Left forelimb (tissue), 1 donor: Measurements from ENCODE around the gene MRPS6.

Experiments
- DNase-seq: peaks from one replicate; pipeline ENCODE4 v3.0.0-alpha.2; 2018; ENCODE audit warnings: low spot score

Gene MRPS6

GRCh38 chr21:34073032-34073748 is at the start of gene MRPS6, which contains the start of gene SLC5A3:
Gene MRPS6 (plus strand): TSS chr21:34073578. CDS start chr21:34073701, 123 bp downstream.
Gene SLC5A3 (plus strand): TSS chr21:34073578. CDS start chr21:34095199, 21,621 bp downstream.
- DNase-seq, result peak; percentile 91

GRCh38 chr21:34023691-34024373 is 49.5 kb upstream of the MRPS6 start:
- DNase-seq, result no peak

GRCh38 chr21:34024374-34024693 is 49.0 kb upstream of the MRPS6 start:
- no peak for DNase-seq

- DNase-seq, result no peak
Measured at GRCh38 chr21:34027721-34028461, 45.5 kb upstream of the MRPS6 start.

DNA sequence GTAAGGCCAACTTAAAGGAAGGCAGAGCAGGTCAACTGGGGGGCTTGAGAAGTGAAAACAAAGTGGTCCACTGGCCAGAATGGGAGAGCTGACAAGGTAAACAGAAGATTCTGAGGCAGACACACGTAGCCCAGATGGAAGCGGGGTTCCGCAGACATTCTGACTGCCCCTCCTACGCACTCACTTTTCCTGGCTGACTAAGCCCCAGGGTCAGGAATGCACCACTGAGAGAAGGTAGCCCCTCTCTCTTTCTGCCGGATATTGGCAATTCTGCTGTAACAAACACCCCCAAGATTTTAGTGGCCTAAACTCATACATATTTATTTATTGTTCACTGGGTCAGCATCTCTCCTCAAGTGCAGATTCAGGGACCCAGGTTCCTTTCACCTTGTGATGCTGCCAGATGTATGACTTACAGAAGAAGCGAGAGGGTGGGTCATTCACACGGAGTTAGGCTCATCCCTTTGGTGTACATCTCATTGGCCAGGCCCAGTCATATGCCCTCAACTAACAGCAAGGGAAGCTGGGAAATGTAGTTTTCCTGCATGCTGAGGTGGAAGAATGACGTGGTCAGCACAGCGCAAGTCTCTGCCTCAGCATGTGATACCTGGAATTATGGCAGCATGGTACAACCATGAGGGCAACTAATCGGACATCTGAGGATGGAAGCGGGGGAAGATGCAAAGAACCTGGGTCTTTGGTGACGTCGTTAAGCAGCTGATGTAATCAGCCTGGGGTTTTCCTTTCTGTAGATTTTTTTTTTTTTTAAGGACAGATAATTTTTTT is 43.4 kb upstream of the MRPS6 start:
- DNase-seq, result no peak

GRCh38 chr21:34031835-34032370 is 41.5 kb upstream of the MRPS6 start:
- no peak for DNase-seq

DNA sequence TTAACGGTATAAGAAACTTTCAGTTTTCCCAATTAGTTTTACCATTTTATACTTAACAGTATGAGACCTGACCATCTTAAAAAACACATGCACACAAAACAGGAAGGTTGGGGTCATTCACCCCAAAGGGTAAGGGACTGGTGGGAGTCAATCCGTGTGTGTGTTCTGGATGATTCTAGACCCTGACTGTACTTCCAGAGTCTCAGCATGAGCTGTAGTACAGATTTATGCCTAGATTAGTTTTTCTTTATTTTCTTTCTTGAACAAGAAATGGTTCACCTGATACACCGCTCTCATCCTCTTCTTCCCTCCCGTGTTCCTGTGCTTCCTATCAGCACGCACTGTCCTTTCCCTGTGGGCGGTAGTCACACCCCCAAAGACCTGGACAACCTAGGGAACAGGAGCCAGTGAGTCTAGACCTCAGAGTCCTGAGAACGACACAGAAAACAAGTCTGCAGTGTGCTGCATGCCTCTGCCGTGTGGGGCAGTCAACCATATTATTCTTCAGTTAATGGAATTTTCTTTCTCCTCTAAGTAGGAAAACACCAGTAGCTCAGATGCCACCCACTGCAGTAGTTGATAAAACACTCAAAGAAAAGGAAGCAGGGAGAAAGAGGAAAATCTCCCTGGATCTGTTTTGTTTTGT is 38.9 kb upstream of the MRPS6 start:
- no peak for DNase-seq

- no peak for DNase-seq
Measured at GRCh38 chr21:34035619-34036354, 37.6 kb upstream of the MRPS6 start.

GRCh38 chr21:34037009-34037795 is 36.2 kb upstream of the MRPS6 start:
- DNase-seq, result no peak

GRCh38 chr21:34039678-34040382 is 33.5 kb upstream of the MRPS6 start:
- DNase-seq, result no peak

- DNase-seq, result no peak
Measured at GRCh38 chr21:34042735-34043134, 30.6 kb upstream of the MRPS6 start.

DNA sequence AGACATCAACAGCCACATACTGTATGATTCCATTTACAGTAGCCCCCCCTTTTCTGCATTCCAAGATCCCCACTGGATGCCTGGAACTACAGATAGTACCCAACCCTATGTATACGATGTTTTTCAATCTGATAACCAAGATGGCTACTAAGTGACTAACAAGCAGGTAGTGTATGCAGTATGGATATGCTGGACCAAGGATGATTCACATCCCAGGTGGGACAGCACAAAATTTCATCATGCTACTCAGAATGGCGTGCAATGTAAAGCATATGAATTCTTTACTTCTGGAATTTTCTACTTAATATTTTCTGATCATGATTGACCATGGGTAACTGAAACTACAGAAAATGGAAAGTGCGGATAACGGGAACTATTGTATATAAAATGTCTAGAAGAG is 30.0 kb upstream of the MRPS6 start:
- no peak for DNase-seq

DNA sequence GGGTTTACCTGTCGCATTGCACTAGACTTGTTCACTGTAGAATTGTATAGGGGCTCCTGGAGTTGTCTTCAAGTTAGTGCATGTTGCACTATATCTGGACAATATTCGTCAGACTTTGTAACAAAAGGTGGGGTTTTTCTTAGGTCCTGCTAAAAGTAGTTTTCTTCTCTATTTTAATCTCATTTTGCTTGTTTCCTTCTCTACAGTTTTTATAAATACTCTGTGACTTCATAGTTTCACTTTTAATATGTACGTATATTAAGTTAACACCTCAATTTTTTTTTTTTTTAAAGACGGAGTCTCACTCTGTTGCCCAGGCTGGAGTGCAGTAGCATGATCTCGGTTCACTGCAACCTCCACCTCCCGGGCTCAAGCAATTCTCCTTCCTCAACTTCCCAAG is 26.5 kb upstream of the MRPS6 start:
- DNase-seq, result no peak

DNA sequence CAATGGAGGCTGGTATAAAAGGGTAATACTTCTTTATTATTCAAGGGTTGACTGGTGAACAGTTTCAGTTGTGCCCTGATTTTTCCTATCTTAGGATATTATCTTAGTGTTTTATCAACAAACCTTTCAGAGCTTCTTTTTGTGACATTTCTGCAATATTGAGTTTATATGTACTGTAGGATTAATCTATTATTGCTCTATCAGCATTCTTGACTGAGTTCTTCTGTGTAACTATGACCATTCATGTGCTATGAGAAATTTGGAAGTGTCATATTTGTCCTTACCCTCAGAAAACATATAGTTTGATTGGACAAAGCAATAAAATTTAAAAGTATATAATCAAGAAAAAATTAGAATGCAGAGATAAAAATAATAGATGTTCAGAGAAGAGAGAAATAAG is 25.5 kb upstream of the MRPS6 start:
- DNase-seq, result no peak

- DNase-seq, result no peak
Measured at GRCh38 chr21:34052171-34052570, 21.2 kb upstream of the MRPS6 start.

DNA sequence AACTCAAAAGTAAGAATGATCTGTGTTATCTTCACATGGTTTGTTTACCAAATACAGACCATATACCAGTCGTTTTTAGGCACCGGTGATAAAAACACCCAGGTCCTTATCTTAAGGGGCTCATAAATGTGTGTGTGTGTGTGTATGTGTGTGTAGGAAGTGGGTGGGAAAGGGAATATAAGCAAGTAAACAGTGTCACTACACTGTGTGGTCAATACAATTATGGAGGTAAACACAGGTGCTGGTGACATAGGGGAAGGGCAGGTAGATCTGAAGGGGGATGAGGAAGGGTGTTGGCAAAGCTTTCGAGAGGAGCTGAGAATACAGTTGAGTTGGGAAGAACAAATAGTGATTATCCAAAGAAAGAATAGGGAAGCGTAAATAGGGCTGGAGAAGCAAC is 19.1 kb upstream of the MRPS6 start:
- no peak for DNase-seq

GRCh38 chr21:34055615-34056014 is 17.8 kb upstream of the MRPS6 start:
- DNase-seq, result no peak

DNA sequence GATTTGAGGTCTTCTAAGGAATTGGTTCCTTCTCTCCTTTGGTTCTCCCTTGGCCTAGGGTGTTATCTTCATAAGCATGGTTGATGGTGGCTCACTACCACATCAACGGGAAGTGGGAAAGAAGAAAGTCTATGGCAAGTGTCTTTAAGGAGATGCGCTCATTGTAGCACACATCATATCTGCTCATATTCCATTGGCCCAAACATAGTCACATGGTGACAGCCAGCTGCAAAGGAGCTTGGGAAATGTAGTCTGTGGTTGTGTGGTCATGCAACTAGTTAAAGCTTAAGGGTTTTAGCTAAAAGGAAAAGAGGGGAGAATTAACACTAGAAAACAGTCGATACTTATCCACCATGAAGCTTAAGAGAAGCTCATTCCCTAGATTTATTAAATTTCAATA is 11.4 kb upstream of the MRPS6 start:
- DNase-seq, result no peak

DNA sequence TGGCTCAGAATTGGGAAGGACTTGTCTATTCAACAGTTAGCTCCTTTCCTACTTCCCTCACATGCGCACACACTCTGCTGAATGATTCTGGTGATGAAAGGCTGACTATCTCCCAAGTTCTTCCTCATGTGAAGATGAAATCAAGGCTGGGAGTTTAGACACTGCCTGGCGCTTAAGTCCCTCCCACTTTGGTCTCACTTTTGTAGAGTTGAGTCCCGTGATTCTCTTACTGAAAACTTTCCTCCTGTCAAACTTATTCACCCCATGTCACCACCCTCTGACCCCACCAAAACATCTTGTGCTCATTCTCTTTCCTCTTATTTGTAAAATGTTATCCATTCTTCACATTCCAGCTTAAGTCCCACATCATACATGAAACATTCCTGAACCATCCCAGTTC is 8.4 kb upstream of the MRPS6 start:
- DNase-seq, result no peak
